HUES48 (cell line): ENCODE measurements around the gene EIPR1.
A peak's percentile ranks its signal among the peaks of the same experiment; 100 is the strongest.

Experiments
- H3K27ac ChIP-seq: one replicate; pipeline ENCODE4 v1.7.0; 2013; ENCODE audit warnings: low read depth, low read length, inconsistent platforms
- H3K27me3 ChIP-seq: 2 replicates; pipeline ENCODE4 v1.6.1; 2013; ENCODE audit warnings: mild to moderate bottlenecking, low read length; ENCODE audit not compliant: control insufficient read depth, insufficient read depth
- H3K36me3 ChIP-seq: 2 replicates; pipeline ENCODE4 v1.6.1; 2013; ENCODE audit warnings: low read length; ENCODE audit not compliant: control insufficient read depth, insufficient read depth
- H3K4me1 ChIP-seq: 2 replicates; pipeline ENCODE4 v1.6.1; 2013; ENCODE audit warnings: mild to moderate bottlenecking, low read length; ENCODE audit not compliant: control insufficient read depth, insufficient read depth
- H3K4me3 ChIP-seq: 2 replicates; pipeline ENCODE4 v1.5.1; 2013; ENCODE audit warnings: mild to moderate bottlenecking, low read depth, low read length
- H3K9ac ChIP-seq: 2 replicates; pipeline ENCODE4 v1.6.1; 2013; ENCODE audit warnings: mild to moderate bottlenecking, low read depth, low read length, moderate library complexity
- H3K9me3 ChIP-seq: 2 replicates; pipeline ENCODE4 v1.6.1; 2013; ENCODE audit warnings: low read length; ENCODE audit not compliant: control insufficient read depth, insufficient read depth

Gene EIPR1

GRCh38 chr2:3377612-3378432 is at the start of gene EIPR1:
EIPR1 (minus strand) TSS chr2:3377818; CDS start chr2:3377689, 129 bp downstream.
- Histone ChIP-seq H3K9ac (peak within 1 kb of the TSS; percentile 81), H3K9me3 (no peaks in the 10 kb centered on the region), H3K4me1 (0 out of 2 replicates have a peak, but pooled peaks cover 10% of the 10 kb centered on the region), H3K4me3 (peak within 1 kb of the TSS; percentile 84), H3K27ac (peak within 1 kb of the TSS; percentile 83), H3K27me3 (no peaks in the 10 kb centered on the region), H3K36me3 (peaks cover 7% of the 10 kb centered on the region)

- Histone ChIP-seq H3K4me3 (no peak overlapping the region), H3K4me1 (no peaks in the 10 kb centered on the region), H3K9me3 (no peaks in the 10 kb centered on the region), H3K36me3 (peaks cover 70% of the 10 kb centered on the region), H3K27me3 (no peaks in the 10 kb centered on the region), H3K9ac (no peak overlapping the region), H3K27ac (no peak overlapping the region)
Measured at GRCh38 chr2:3427272-3427671, 49.7 kb upstream of the EIPR1 start.

GRCh38 chr2:3426615-3427014 is 49.0 kb upstream of the EIPR1 start:
- Histone ChIP-seq H3K4me1 (no peaks in the 10 kb centered on the region), H3K9ac (no peak overlapping the region), H3K27me3 (no peaks in the 10 kb centered on the region), H3K27ac (no peak overlapping the region), H3K4me3 (no peak overlapping the region), H3K36me3 (peaks cover 70% of the 10 kb centered on the region), H3K9me3 (no peaks in the 10 kb centered on the region)

- Histone ChIP-seq H3K27ac (no peak overlapping the region), H3K36me3 (peaks cover 58% of the 10 kb centered on the region), H3K9me3 (no peaks in the 10 kb centered on the region), H3K4me1 (no peaks in the 10 kb centered on the region), H3K9ac (no peak overlapping the region), H3K27me3 (no peaks in the 10 kb centered on the region), H3K4me3 (no peak overlapping the region)
Measured at GRCh38 chr2:3424171-3424795, 46.7 kb upstream of the EIPR1 start.

- Histone ChIP-seq H3K27me3 (no peaks in the 10 kb centered on the region), H3K9ac (no peak overlapping the region), H3K4me1 (no peaks in the 10 kb centered on the region), H3K4me3 (no peak overlapping the region), H3K27ac (no peak overlapping the region), H3K9me3 (no peaks in the 10 kb centered on the region), H3K36me3 (peaks cover 54% of the 10 kb centered on the region)
Measured at GRCh38 chr2:3423492-3424170, 46.0 kb upstream of the EIPR1 start.

GRCh38 chr2:3422161-3422779 is 44.7 kb upstream of the EIPR1 start:
- H3K27me3 ChIP-seq, result no peaks in the 10 kb centered on the region
- no peaks in the 10 kb centered on the region for H3K9me3 ChIP-seq
- no peaks in the 10 kb centered on the region for H3K4me1 ChIP-seq
- no peak overlapping the region for H3K9ac ChIP-seq
- H3K4me3 ChIP-seq, result no peak overlapping the region
- peaks cover 49% of the 10 kb centered on the region for H3K36me3 ChIP-seq
- H3K27ac ChIP-seq, result no peak overlapping the region

- Histone ChIP-seq H3K9me3 (no peaks in the 10 kb centered on the region), H3K36me3 (peaks cover 44% of the 10 kb centered on the region), H3K27ac (no peak overlapping the region), H3K9ac (no peak overlapping the region), H3K4me1 (no peaks in the 10 kb centered on the region), H3K4me3 (no peak overlapping the region), H3K27me3 (no peaks in the 10 kb centered on the region)
Measured at GRCh38 chr2:3421580-3421979, 44.0 kb upstream of the EIPR1 start.

- no peak overlapping the region for H3K9ac ChIP-seq
- no peaks in the 10 kb centered on the region for H3K9me3 ChIP-seq
- no peaks in the 10 kb centered on the region for H3K27me3 ChIP-seq
- no peaks in the 10 kb centered on the region for H3K4me1 ChIP-seq
- H3K4me3 ChIP-seq, result no peak overlapping the region
- H3K27ac ChIP-seq, result no peak overlapping the region
- peaks cover 37% of the 10 kb centered on the region for H3K36me3 ChIP-seq
Measured at GRCh38 chr2:3420769-3421397, 43.3 kb upstream of the EIPR1 start.

- peaks cover 31% of the 10 kb centered on the region for H3K36me3 ChIP-seq
- no peak overlapping the region for H3K27ac ChIP-seq
- H3K4me1 ChIP-seq, result no peaks in the 10 kb centered on the region
- H3K27me3 ChIP-seq, result no peaks in the 10 kb centered on the region
- no peak overlapping the region for H3K4me3 ChIP-seq
- no peak overlapping the region for H3K9ac ChIP-seq
- no peaks in the 10 kb centered on the region for H3K9me3 ChIP-seq
Measured at GRCh38 chr2:3420076-3420768, 42.6 kb upstream of the EIPR1 start.

GRCh38 chr2:3418766-3419404 is 41.3 kb upstream of the EIPR1 start:
- H3K27me3 ChIP-seq, result no peaks in the 10 kb centered on the region
- peaks cover 21% of the 10 kb centered on the region for H3K36me3 ChIP-seq
- no peak overlapping the region for H3K27ac ChIP-seq
- no peaks in the 10 kb centered on the region for H3K9me3 ChIP-seq
- H3K9ac ChIP-seq, result no peak overlapping the region
- H3K4me1 ChIP-seq, result no peaks in the 10 kb centered on the region
- H3K4me3 ChIP-seq, result no peak overlapping the region
